Measurements from ENCODE around the gene SPARCL1. TPM values are rescaled to one million over a fixed set of nuclear protein-coding genes. Genes with fewer than 3 reads are reported as not detected.

SPARCL1 gene
- total and polyA plus RNA-seq, 2 of the 13 experiments (the other 11 are each of a cell fraction or from before 2014, with no cell fraction given), result 0.04 TPM; not detected in 1

DNA sequence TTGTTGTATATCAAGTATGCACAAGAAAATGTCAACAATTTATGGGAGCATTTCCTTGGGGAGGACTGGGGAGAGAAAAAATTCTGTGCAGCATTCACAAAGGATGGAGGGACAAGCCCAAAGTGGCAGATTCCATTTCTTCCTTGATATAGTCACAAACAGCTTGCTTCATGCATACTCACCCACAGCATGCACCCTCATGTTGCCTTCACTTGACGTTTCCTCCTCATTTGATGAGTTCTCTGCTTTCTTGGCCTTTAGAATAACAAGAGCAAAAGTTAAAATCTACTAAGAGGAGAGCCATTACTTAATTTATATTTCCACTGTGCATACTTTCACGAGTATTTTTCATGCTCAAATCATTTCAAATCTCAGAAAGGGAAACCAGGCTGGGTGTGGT, 37.7 kb downstream of the SPARCL1 start:
- Histone ChIP-seq H3K4me1 (ENCODE audit: insufficient read depth, low read length) (peaks cover 27% of the 10 kb centered on the region), H2AFZ (ENCODE audit: low read length) (no peak overlapping the region), H4K20me1 (ENCODE audit: insufficient read depth, low read length) (no peaks in the 10 kb centered on the region), H3K36me3 (replicated peaks in 1 of 2; ENCODE audit: control insufficient read depth in 1 of 2, insufficient read depth in 2 of 2, low read length in 2 of 2) (no peaks in the 10 kb centered on the region), H3K4me3 (replicated peaks in 1 of 3; ENCODE audit: insufficient read depth in 1 of 3, low read depth in 2 of 3, low read length in 3 of 3) (no peak overlapping the region), H3K79me2 (ENCODE audit: insufficient read depth, low read length) (no peaks in the 10 kb centered on the region), H3K27me3 (ENCODE audit: control insufficient read depth in 1 of 2, insufficient read depth in 2 of 2, low read length in 2 of 2) (no peaks in the 10 kb centered on the region), H3K27ac (ENCODE audit: extremely low read length, insufficient read depth, low read length) (no peak overlapping the region), H3K9ac (ENCODE audit: insufficient read depth, low read depth, low read length) (no peak overlapping the region), H3K4me2 (ENCODE audit: low read depth, low read length) (no peak overlapping the region), H3K9me3 (ENCODE audit: low read length) (no peaks in the 10 kb centered on the region)
- in situ Hi-C loops (cut with HindIII; ENCODE audit: extremely low pct_ligation_motif_present, low pct_unique_long_range_greater_than_20kb) (no loop called here), intact Hi-C loops (cut with micrococcal nuclease; ENCODE audit: unreplicated experiment) (no loop called here)
- DNase-seq (ENCODE audit: low spot score) (no peak), ATAC-seq (no peak; the same call in 1 of the 3 replicates), FAIRE-seq (no peak)
- BruUV-seq (replicated peaks), result no TSS peak
- TF ChIP-seq, protein P1, sequence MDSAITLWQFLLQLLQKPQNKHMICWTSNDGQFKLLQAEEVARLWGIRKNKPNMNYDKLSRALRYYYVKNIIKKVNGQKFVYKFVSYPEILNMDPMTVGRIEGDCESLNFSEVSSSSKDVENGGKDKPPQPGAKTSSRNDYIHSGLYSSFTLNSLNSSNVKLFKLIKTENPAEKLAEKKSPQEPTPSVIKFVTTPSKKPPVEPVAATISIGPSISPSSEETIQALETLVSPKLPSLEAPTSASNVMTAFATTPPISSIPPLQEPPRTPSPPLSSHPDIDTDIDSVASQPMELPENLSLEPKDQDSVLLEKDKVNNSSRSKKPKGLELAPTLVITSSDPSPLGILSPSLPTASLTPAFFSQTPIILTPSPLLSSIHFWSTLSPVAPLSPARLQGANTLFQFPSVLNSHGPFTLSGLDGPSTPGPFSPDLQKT (CRISPR knock-in tag; IDR thresholded peaks at IDR 0.05; ENCODE audit: borderline replicate concordance), result no peak
- TF ChIP-seq JDP2 (CRISPR knock-in tag; IDR thresholded peaks at IDR 0.05; ENCODE audit: borderline replicate concordance) (no peak), ZNF562 (CRISPR knock-in tag; IDR thresholded peaks at IDR 0.05; ENCODE audit: borderline replicate concordance) (no peak), ZNF598 (CRISPR knock-in tag; IDR thresholded peaks at IDR 0.05; ENCODE audit: borderline replicate concordance) (no peak), REXO4 (CRISPR knock-in tag; IDR thresholded peaks at IDR 0.05; ENCODE audit: borderline replicate concordance) (no peak), KLF12 (CRISPR knock-in tag; IDR thresholded peaks at IDR 0.05; ENCODE audit: borderline replicate concordance) (no peak), ZSCAN29 (CRISPR knock-in tag; conservative IDR thresholded peaks at IDR 0.05) (no peak), ZNF441 (CRISPR knock-in tag; IDR thresholded peaks at IDR 0.05; ENCODE audit: borderline replicate concordance) (no peak), KLF15 (CRISPR knock-in tag; IDR thresholded peaks at IDR 0.05; ENCODE audit: borderline replicate concordance) (no peak)
- TF ChIP-seq, protein P2, sequence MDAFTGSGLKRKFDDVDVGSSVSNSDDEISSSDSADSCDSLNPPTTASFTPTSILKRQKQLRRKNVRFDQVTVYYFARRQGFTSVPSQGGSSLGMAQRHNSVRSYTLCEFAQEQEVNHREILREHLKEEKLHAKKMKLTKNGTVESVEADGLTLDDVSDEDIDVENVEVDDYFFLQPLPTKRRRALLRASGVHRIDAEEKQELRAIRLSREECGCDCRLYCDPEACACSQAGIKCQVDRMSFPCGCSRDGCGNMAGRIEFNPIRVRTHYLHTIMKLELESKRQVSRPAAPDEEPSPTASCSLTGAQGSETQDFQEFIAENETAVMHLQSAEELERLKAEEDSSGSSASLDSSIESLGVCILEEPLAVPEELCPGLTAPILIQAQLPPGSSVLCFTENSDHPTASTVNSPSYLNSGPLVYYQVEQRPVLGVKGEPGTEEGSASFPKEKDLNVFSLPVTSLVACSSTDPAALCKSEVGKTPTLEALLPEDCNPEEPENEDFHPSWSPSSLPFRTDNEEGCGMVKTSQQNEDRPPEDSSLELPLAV (CRISPR knock-in tag; conservative IDR thresholded peaks at IDR 0.05; ENCODE audit: low read depth), result no peak
- TF ChIP-seq, protein P3, sequence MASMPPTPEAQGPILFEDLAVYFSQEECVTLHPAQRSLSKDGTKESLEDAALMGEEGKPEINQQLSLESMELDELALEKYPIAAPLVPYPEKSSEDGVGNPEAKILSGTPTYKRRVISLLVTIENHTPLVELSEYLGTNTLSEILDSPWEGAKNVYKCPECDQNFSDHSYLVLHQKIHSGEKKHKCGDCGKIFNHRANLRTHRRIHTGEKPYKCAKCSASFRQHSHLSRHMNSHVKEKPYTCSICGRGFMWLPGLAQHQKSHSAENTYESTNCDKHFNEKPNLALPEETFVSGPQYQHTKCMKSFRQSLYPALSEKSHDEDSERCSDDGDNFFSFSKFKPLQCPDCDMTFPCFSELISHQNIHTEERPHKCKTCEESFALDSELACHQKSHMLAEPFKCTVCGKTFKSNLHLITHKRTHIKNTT (CRISPR knock-in tag; IDR thresholded peaks at IDR 0.05), result no peak
- TF ChIP-seq, protein P4, sequence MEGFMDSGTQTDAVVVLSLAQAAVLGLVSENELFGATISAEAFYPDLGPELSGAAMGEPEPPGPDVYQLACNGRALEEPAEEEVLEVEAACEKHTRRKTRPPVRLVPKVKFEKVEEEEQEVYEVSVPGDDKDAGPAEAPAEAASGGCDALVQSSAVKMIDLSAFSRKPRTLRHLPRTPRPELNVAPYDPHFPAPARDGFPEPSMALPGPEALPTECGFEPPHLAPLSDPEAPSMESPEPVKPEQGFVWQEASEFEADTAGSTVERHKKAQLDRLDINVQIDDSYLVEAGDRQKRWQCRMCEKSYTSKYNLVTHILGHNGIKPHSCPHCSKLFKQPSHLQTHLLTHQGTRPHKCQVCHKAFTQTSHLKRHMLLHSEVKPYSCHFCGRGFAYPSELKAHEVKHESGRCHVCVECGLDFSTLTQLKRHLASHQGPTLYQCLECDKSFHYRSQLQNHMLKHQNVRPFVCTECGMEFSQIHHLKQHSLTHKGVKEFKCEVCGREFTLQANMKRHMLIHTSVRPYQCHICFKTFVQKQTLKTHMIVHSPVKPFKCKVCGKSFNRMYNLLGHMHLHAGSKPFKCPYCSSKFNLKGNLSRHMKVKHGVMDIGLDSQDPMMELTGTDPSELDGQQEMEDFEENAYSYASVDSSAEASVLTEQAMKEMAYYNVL (CRISPR knock-in tag; IDR thresholded peaks at IDR 0.05; ENCODE audit: borderline replicate concordance), result no peak
- ChIA-PET CTCF (ENCODE audit: low intra/inter-chr PET ratio, low total read pairs) (no interaction called here), POLR2A (no interaction called here)
- 28% methylated on average over 2 of the region's 2 CpGs for WGBS (ENCODE audit: low lambda C conversion rate)
